SH-SY5Y (cell line): ENCODE data around the gene FIGN.

Source experiments
- GATA2 ChIP-seq: IDR thresholded peaks from 2 replicates; pipeline ENCODE4 v1.6.1; 2011; ENCODE audit warnings: mild to moderate bottlenecking, low read depth, low read length
- GATA3 ChIP-seq: IDR thresholded peaks from 2 replicates; pipeline ENCODE4 v1.6.1; 2011; ENCODE audit warnings: low read depth, mild to moderate bottlenecking, low read length, moderate library complexity

The FIGN gene, protein sequence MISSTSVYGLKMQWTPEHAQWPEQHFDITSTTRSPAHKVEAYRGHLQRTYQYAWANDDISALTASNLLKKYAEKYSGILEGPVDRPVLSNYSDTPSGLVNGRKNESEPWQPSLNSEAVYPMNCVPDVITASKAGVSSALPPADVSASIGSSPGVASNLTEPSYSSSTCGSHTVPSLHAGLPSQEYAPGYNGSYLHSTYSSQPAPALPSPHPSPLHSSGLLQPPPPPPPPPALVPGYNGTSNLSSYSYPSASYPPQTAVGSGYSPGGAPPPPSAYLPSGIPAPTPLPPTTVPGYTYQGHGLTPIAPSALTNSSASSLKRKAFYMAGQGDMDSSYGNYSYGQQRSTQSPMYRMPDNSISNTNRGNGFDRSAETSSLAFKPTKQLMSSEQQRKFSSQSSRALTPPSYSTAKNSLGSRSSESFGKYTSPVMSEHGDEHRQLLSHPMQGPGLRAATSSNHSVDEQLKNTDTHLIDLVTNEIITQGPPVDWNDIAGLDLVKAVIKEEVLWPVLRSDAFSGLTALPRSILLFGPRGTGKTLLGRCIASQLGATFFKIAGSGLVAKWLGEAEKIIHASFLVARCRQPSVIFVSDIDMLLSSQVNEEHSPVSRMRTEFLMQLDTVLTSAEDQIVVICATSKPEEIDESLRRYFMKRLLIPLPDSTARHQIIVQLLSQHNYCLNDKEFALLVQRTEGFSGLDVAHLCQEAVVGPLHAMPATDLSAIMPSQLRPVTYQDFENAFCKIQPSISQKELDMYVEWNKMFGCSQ

GRCh38 chr2:163735685-163736432 is at the start of gene FIGN:
TSS of gene FIGN (minus strand) at chr2:163736008. CDS start at chr2:163734927, 1,081 bp downstream.
- TF ChIP-seq GATA2 (no peak), GATA3 (no peak)

- no peak for TF ChIP-seq GATA2
- no peak for TF ChIP-seq GATA3
Observed at GRCh38 chr2:163785162-163785561, 49.4 kb upstream of the FIGN start.

GRCh38 chr2:163779970-163780597 is 44.3 kb upstream of the FIGN start:
- no peak for TF ChIP-seq GATA2
- no peak for TF ChIP-seq GATA3

DNA sequence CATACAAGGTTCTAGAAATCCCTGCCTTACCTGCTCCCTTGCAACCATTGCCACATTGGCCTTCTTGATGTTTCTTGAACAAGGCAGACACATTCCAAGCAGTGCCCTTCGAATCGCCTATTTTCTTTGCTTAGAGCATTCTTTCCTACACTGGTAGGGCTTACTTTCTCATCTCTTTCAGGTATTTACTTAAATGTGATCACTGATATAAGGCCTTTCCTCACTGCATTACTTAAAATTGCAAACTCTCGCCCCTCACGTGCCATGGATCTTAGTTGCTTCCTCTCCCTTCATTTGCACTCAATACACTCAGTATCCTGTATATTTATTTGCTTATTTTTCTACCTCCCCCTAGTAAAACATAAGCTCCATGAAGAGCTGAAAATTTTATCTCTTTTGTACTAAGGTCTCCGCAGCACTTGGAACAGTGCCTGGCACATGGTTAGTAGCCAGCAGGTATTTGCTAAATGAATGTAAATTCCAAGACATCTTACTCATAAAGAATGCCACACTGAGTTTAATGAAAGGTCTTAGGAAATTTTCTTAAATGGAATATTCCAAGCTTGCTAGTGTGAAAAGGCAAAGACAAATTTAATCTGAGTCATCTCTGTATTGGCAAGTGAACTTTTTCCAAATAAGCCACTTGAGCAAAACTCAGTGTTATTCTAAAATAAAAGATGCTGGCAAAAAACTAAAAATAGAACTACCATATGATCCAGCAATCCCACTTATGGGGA is 42.4 kb upstream of the FIGN start:
- TF ChIP-seq GATA3 (no peak), GATA2 (no peak)

- TF ChIP-seq GATA3 = no peak
- TF ChIP-seq GATA2 = no peak
Observed at GRCh38 chr2:163775304-163775703, 39.5 kb upstream of the FIGN start.

DNA sequence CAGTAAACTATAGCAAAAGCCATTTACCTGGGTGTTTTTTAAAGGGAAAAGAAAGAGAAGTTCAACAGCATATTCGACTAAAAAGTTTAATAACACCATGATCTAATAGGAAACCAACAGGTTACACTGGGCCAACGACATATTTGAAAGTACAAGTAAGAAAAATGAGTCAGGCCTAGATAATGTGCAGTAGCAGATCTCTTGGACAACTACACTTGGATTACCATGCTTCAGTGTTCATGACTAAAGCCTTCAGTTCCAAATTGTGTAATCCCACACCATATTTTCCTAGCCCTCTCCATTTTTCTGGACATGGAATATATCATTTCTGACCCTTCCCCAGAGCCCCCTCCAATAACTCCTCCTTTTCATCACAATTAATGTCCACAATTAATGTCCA is 39.1 kb upstream of the FIGN start:
- TF ChIP-seq GATA2 (no peak), GATA3 (no peak)

DNA sequence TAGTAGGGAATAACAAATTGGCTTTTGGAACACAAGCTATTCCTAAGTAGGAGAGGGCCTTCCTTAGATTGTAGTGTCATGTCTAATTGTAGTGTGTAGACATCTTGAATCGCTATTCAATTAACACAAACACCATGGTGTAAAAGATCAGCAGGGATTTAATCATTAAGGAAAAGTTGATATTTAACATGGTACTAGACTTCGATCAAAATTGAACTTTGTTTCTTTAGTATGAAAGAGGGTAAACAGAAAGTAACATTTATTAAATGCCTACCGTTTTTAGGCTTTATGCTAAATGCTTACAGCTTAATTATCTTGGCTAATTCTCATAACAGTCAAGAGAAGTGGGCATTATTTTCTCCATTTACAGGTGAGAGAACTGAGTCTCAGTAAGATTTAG is 37.5 kb upstream of the FIGN start:
- TF ChIP-seq GATA3 (no peak), GATA2 (no peak)

DNA sequence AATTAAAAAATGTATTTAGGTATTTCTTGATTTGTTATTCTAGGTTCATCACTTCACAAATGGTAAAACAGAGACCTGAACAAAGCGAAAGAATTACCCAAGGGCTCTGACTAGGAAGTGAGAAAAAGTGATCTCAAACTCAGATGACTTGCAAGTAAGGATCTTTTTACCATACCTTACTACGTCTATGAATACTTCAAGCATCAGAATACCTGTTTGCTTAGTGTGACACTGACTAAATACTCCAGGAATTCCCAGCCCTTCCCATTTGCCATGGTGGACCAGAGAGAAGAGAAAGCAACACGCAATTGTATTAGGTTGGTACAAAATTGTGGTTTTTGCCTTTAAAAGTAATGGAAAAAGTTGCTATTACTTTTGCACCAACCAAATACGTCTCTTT is 35.8 kb upstream of the FIGN start:
- TF ChIP-seq GATA3 = no peak

DNA sequence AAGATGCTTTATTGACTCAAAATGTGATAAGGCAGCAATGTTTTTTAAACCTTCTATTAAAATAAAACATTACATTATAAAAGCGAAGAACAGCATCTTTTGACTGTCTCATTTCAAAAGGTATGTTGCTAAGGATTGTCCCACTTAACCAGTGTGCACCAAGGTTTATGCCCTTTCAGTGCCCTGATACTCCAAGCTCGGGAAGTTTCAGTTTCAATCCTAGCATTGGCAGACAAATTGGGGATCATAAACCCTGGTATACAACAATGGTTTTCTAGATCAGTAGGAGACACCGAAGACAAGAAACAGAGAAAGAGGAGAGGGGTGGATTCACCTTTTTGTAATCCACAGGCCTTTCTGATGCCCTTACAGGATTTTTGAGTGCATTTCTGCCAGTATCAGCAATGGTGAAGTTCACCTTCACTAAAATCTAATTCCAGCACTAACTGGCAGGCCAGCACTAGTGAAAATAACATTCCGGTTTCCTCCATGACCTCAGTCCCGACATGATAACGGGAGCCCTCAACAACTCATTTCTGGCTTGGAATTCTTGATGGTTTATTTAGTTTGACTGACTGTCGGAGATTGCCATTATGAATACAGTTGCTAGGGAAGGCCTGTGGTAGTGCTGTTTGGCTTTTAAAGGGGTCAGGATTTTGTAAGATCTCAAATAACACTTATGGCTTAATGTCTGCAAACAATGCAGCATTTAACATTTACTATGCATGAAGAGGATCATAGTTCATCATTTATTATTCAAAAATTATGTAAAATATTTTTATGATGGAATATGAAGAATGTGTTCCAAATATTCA is 33.3 kb upstream of the FIGN start:
- TF ChIP-seq GATA2 (no peak), GATA3 (no peak)

- no peak for TF ChIP-seq GATA2
- TF ChIP-seq GATA3 = no peak
Observed at GRCh38 chr2:163767097-163767496, 31.3 kb upstream of the FIGN start.

- TF ChIP-seq GATA2 (no peak), GATA3 (no peak)
Observed at GRCh38 chr2:163764566-163764965, 28.8 kb upstream of the FIGN start.

DNA sequence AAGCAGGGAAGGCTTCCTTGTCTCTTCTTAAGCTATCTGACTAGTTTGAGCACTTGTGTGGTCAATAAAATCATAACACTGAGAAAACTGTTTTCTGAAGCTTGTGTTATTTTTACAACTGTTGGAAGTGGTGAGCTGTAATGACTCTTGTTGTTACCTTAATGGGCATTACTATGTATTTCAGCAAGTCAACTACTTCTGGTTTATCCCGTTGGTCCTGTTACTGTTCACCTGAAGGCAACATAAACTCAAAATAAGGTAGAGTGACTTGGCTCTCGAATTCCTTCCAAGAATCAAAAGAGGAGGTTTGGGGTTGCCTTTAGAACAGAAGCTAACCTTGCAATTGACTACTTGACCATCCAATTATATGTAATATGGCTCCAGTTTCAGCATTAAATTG is 23.2 kb upstream of the FIGN start:
- TF ChIP-seq GATA2 = no peak
- TF ChIP-seq GATA3 = no peak

DNA sequence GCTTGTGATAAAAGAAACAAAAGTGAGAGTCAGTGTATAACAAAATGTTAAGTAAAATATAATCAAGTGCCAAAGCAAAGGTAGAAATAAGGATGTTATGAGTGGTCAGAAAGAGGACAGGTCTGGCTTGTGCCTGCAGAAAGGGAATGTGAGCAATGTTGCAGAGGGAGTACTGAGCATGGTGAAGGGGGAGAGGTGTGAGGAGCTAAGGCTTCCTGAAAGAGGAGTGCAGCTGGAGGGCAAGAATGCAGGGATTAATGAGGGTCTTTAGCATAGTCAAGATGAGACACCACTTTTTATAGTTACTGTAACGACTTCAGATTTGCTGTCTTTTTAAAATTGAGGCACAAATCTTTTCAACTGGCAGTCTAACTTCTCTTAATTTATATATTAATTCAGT is 22.0 kb upstream of the FIGN start:
- TF ChIP-seq GATA3 (no peak), GATA2 (no peak)
